HK-2 (cell line): Measurements from ENCODE around the gene CARD8.
A peak's percentile ranks its signal among the peaks of the same experiment; 100 is the strongest.
"Not testable (repeated sequence)": the region's sequence is repeated elsewhere in the genome, so short reads cannot be mapped to it uniquely, and the experiment has no call there.

Experiments
- DNase-seq: peaks from one replicate; pipeline ENCODE4 v3.0.0-alpha.2; 2018; ENCODE audit not compliant: unreplicated experiment

The CARD8 gene

DNA sequence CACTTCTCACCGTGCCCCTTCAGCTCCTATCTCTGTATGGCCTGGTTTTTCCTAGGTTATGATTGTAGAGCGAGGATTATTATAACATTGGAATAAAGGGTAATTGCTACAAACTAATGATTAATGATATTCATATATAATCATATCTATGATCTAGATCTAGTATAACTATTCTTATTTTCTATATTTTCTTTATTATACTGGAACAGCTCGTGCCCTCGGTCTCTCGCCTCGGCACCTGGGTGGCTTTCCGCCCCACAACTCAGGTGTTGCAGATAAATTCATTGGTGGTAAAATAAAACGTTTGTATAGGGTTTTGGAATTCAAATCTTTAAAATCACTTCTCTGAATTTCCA, 4.6 kb upstream of the CARD8 start:
- not testable (repeated sequence) for DNase-seq

- not testable (repeated sequence) for DNase-seq
Measured at GRCh38 chr19:48258992-48259391, 3.3 kb upstream of the CARD8 start.

DNA sequence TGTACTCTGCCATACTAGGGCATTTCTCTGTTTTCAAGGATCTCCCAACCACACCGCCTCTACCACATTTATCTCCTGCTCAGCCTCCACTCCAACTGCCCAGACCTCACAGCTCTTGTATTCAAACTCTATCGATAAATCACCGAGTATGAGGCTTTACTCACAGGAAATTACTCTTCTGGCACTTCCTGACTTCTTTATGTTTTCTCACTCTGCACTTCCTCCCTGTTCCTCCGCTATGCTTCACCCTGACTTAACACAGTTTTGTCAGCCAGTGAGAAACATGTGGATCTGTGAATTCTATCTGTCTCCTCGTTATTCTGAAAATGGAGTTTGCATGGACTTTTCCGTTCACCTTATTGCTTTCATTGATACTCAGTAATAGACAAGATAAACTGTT, 2.6 kb upstream of the CARD8 start:
- DNase-seq, result no peak

GRCh38 chr19:48254529-48254970, 1.2 kb downstream of the CARD8 start:
- no peak for DNase-seq

DNA sequence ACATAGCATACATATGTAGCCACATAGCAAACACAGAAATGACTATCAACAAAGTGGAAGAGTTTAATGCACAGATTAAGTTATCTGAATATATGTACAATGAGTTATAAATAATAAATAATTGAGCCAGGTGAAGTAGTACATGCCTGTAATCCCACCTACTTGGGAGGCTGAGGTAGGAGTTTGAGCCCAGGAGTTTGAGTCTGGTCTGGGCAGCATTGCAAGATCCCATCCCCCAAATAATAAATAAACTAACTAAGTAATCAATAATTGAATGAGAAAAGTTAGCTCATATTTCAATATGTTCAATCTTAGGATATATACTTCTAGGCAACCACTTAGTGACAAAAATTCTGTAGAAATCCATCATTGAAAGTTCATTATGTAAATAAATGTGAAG, 1.7 kb downstream of the CARD8 start:
- DNase-seq, result no peak

DNA sequence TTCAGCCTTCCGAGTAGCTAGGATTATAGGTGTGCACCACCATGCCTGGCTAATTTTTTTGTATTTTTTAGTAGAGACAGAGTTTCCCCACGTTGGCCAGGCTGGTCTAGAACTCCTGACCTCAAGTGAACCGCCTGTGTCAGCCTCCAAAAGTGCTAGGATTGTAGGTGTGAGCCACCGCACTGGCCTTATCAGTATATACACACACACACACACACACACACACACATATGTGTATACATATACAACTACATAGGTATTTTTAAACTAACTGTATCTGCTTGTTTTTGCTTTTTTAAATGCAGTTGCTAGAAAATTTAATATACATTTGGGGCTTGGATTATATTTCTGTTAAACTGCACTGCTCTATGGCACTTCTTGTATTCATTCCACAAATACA, 3.1 kb downstream of the CARD8 start:
- no peak for DNase-seq

DNA sequence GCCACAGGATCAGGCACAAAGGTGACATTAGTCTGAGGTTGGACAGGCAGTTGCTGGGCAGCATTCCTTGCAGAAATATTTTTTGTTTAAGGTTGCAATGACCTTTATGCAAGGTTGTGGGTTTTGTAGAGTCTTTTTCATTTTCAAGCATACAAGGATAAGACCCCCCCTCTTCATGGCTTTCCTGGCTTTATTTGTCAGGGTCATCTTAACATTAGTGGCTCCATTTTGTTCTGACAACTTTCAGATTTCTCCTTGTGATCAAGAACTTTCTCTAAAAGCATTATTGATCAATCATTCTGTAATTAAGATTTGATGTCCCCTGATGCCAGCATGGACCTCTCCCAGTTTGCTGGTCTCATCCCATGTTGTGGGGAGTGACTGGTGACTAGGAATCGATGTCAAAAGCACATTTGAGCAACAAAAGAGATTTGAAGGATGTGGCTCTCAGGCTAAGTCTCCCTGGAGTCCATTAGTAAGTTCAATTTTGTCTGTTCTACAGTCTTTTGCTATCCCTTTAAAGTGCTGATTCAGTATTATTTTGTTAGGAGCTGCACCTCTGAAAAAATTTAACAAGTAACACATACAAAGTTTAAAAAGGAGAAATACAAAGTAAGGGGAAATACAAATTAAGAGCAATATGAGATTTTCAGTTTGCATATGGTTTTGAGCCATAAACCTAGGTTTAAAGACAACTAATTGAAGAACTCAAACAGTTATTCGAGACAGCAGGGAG, 5.3 kb downstream of the CARD8 start:
- no peak for DNase-seq

- DNase-seq, result no peak
Measured at GRCh38 chr19:48249502-48250014, 6.2 kb downstream of the CARD8 start.

- DNase-seq, result no peak
Measured at GRCh38 chr19:48248081-48248833, 7.5 kb downstream of the CARD8 start.

DNA sequence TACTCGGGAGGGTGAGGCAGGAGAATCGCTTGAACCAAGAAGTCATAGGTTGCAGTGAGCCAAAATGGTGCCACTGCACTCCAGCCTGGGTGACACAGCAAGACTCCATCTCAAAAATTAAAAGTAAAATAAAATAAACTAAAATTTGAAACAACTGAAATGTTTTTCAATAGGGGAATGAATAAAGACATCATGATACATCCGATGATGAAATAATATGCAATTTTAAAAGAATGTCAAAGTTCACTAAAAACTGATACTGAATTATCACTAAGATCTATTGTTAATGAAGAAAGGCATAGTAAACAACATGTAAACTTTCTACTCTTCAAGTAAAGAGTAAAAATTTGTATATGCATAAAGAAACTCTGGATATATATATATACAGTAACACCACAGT, 8.5 kb downstream of the CARD8 start:
- DNase-seq, result no peak

GRCh38 chr19:48246101-48246500, 9.6 kb downstream of the CARD8 start:
- DNase-seq, result no peak

DNA sequence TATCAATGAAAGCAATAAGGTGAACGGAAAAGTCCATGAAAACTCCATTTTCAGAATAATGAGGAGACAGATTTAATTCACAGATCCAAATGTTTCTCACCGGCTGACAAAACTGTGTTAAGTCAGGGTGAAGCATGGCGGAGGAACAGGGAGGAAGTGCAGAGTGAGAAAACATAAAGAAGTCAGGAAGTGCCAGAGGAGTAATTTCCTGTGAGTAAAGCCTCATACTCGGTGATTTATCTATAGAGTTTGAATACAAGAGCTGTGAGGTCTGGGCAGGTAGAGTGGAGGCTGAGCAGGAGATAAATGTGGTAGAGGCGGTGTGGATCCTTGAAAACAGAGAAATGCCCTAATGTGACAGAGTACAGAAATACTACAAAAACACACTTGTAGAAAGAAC, 11.4 kb downstream of the CARD8 start:
- no peak for DNase-seq

DNA sequence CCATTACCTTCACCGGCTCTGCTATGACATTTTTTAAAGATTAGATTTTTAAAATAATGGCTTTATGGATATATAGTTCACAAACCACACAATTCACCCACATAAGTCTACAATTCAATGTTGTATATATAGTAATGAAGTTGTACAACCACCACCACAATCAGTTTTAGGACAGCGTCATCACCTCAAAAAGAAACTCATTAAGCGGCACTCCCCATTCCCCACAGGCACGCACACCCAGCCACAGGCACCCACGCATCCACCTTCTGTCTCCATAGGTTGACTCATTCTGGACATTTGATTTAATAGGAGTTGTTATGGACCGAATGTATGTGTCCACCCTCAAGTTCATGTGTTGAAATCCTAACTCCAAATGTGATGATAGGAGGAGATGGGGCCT, 13.9 kb downstream of the CARD8 start:
- not testable (repeated sequence) for DNase-seq

GRCh38 chr19:48239582-48240141, 16.1 kb downstream of the CARD8 start:
- no peak for DNase-seq

DNA sequence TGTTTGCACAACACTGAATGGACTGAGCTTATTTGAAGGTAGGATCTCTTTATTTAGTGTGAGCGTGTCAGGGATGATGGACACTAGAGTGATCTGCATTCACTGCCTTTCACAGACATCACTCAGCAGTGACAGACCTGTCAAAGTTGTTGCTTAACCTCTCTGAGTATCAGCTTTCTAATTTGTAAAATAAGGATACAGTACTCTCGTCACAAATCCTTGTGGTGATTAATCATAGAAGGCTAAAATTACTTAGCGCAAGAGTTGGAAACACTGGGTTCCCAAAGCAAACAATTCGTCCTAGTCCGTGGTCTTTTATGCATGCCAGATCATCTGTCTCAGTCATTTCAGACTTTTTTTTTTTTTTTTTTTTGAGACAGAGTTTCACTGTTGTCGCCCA, 16.6 kb downstream of the CARD8 start:
- DNase-seq, result no peak

- no peak for DNase-seq
Measured at GRCh38 chr19:48237057-48237456, 18.7 kb downstream of the CARD8 start.

DNA sequence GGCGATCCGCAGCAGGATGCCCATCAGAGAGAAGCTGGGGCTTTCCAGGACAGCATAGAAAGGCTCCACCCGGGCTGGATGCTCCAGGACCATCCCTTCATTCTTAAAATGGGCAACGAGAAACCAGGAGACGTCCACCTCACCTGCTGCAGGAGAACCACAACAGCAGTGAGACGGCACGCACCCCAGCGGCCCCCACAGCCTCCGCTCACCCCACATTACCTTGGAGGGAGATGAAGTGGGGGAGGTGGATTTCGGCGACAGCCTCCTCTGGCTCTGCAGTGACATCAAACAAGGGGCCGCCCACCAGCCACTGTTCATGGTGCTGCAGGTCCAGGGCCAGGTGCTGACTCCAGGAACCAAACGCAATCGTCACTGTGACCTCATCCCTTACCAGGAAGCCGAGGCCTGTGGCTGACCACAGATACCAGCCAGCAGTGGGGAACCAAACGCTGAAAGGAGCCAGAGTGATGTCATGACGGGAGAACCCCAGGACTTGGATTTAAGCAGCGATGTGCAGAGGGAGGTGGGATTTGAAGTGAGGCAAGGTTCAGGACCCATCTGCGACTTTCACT, 25.1 kb downstream of the CARD8 start:
- no peak for DNase-seq

DNA sequence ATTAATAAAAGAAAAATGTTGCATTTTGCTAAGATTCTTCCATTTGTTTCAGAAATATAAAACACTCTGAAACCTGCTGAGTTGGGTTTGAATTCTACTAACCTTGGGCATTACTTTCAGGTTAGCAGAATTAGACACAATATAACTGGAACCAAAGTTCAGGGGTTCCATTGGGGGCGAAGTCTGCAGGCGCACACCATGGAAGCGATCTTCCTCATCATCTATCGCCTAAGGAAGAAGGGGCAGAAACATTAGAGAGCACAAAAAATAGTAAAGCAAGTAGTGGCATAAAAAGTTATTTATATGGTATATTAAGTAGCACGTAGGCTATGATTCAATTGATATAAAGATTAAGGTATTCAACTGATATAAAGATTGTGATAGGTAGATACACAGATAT, 34.1 kb downstream of the CARD8 start:
- DNase-seq, result no peak

DNA sequence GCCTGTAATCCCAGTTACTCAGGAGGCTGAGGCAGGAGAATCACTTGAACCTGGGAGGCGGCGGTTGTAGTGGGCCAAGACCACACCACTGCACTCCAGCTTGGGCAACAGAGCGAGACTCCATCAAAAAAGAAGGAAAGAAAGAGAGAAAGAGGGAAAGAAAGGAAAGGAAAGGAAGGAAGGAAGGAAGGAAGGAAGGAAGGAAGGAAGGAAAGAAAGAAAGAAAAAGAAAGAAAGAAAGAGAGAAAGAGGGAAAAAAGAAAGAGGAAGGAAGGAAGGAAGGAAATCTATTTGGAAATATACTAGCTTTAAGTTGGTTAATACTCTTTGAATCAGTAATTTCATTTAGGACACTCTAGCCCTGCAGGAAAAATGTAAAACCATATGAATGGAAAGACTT, 34.9 kb downstream of the CARD8 start:
- not testable (repeated sequence) for DNase-seq

- DNase-seq, result peak; percentile 28
Measured at GRCh38 chr19:48218997-48219396, 36.7 kb downstream of the CARD8 start.

DNA sequence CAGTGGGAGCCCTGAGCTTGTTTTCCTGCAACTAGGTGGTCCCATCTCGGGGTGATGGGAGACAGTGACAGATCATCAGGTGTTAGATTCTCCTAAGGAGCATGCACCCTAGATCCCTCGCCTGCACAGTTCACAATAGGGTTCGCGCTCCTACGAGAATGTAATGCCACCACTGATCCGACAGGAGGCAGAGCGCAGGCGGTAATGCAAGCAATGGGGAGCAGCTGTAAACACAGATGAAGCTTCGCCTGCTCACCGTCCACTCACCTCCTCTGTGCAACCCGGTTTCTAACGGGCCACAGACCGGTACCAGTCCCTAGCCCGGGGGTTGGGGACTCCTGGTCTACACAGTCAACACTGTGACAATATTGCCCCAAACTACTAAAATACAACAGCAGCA, 38.8 kb downstream of the CARD8 start:
- DNase-seq, result no peak

GRCh38 chr19:48213959-48214358, 41.8 kb downstream of the CARD8 start:
- no peak for DNase-seq

GRCh38 chr19:48210005-48210404, 45.7 kb downstream of the CARD8 start:
- no peak for DNase-seq
